Left colon (tissue), 2 donors: Measurements from ENCODE around the gene C6orf136. TPM values are rescaled to one million over a fixed set of nuclear protein-coding genes. Genes with fewer than 3 reads are reported as not detected.
"Not testable (repeated sequence)": the region's sequence is repeated elsewhere in the genome, so short reads cannot be mapped to it uniquely, and the experiment has no call there.

Experiments used
- ATAC-seq: fragments of 200-7000 bp; cut with Tn5 transposase; one replicate; pipeline ENCODE4 v1.9.1; 2020; ENCODE audit warnings: mild to moderate bottlenecking, moderate library complexity
- DNase-seq, 2 donors: peaks; one replicate each; pipeline ENCODE4 v3.0.0-alpha.2; 2020
- intact Hi-C, 2 donors: fragments of 100-400 bp; cut with DNase I in 1 of 2; cut with micrococcal nuclease in 1 of 2; formaldehyde crosslinking; loops; one replicate each; pipeline versions ENCODE4 v1.11.2 to v1.14.0; 2022; cut with DNase I, micrococcal nuclease
- total RNA-seq, 2 donors: library from RNA; stranded (reverse); fragmentation: NEBNext Ultra II Directional; extraction: Animal tissue kit (Norgen Biotek cat#: 25700); gene quantifications; one replicate each; pipeline ENCODE4 v1.2.1, GENCODE V29; 2021
- donor health status: DM: no; HTN: no; CAD: no.
- donor health status: DM: yes; HTN: yes; CAD: no.

Gene C6orf136
- total RNA-seq, 2 donors from 2014 or later: 78.9 to 101 TPM

DNA sequence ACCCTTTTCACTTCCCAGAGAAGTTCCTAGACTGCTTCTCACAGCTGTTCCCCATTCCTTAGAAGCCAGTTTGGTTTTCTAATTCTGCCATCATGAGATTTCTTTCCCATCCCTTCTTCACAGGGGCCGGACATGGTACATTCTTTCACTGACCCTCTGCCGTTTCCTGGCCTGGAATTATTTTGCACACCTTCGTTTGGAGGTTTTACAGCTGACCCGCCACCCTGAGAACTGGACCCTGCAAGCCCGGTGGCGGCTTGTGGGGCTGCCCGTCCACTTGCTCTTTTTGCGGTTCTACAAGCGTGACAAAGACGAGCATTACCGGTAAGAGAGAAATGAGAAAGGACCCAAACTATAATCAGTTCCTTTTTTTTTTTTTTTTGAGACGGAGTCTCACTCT, 4.2 kb downstream of the C6orf136 start:
- DNase-seq: no peak
- intact Hi-C loops: no loop called here
- ATAC-seq: no peak

DNA sequence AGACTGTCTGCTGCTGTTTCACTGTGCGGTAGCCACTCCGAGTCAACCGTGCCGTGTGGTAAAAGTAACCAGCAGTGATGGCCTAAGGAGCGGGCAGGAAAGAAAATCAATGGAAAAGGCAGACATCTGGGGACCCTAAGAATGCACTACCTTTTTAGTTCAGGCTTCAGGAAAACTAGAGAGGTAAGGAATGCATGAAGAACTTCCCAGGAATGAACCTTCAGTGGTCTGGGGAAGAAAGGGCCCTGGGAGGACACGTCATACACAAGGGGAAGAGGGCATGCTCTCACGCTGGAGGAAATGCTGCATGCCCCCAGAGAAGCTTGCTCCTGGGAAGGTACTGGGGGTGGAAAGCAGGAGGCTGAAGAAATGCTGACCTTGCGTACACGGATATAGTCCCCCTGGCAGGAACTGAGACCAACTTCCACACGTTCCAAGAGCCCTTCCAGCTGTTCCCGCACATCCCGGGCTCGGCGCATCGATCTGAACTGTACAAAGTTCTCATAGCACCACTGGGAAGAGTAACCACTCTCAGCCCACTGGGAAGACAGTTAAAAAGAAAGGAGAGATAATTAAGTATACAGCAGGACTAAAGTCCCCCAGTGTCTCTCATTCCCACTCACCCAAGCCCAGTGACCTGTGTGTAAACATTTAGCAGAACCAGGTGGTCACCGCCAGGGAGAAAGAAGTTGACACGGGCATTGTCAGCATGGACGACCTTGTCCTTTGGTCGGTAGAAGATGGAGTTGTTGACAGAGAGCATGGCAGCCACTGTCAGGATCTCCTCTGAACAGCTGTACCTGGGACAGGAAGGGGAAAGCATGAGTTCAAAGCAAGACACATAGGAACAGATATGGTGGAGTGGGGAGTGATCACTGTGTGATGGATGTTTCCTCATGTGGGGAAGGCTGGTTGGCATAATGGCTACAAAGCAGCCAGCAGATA, 8.1 kb downstream of the C6orf136 start:
- ATAC-seq (no peak), DNase-seq (no peak)
- intact Hi-C loops: no loop called here

DNA sequence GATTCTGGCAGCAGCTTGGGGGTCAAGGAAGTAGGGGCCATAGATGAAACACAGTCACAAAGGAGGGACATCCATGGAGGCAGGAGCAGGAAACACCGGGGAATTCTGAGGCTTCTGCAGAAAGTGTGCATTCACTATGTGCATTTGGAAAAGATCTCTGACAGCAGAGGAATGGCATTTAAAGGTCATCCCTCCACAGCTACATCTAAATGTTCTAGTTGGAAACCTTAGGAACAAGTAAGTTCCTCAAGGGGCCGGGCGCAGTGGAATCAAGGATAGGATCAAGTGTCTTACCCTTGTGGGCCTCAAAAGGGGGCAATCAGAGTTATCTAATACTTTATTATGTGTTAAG, 8.8 kb downstream of the C6orf136 start:
- ATAC-seq: no peak
- no peak for DNase-seq
- intact Hi-C loops: no loop called here

DNA sequence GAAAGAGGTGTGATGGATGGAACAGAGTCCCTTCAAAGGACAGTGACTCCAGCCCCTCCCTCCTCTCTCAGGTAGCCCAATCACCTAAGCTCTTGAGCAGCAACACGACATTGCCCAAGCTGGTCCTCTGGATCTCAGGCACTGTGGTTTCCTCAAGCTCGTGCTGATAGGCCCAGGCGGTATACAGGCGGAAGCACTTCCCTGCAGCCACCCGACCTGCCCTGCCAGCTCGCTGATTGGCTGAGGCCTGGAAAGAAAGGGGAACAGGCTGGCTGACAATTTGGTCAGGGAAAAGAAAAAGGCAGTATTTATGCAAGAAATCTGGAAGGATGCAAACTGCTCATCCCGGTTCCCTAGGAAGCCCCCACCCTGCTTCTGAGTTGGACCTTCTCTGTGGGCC, 9.6 kb downstream of the C6orf136 start:
- intact Hi-C loops: no loop called here
- ATAC-seq: no peak
- no peak for DNase-seq

DNA sequence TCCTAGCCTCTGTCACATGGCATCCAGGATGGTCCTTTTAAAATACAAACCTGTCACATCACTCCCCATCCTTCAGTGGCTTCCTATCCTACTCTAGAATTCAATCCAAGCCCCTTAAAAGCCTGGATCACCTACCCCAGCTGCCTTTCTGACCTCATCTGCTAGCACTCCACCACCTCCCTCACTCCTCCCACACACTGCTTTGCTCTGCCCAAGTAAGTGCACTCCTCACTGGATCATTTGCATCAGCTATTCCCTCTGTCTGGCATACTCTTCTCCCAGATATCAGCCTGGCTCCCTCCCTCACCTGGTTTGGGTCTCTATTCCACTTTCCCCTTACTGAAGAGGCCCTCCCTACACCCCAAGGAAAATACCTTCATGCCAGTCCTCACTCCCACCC, 10.5 kb downstream of the C6orf136 start:
- no peak for ATAC-seq
- intact Hi-C loops: no loop called here
- DNase-seq: no peak

DNA sequence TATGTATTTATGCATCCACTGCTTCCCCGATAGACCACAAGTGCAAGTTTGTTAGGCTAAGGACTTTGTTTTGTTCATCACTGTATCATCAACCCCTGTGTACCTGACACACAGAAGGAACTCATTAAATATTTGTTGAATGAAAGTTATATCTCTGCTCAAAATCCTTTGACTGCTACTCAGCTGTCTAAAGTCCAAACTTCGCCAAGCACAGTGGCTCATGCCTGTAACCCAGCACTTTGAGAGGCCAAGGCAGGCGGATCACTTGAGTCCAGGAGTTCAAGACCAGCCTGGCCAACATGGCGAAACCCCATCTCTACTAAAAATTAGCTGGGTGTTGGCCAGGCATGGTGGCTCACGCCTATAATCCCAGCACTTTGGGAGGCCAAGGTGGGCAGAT, 11.0 kb downstream of the C6orf136 start:
- DNase-seq, ATAC-seq, intact Hi-C loops: not testable (repeated sequence)

DNA sequence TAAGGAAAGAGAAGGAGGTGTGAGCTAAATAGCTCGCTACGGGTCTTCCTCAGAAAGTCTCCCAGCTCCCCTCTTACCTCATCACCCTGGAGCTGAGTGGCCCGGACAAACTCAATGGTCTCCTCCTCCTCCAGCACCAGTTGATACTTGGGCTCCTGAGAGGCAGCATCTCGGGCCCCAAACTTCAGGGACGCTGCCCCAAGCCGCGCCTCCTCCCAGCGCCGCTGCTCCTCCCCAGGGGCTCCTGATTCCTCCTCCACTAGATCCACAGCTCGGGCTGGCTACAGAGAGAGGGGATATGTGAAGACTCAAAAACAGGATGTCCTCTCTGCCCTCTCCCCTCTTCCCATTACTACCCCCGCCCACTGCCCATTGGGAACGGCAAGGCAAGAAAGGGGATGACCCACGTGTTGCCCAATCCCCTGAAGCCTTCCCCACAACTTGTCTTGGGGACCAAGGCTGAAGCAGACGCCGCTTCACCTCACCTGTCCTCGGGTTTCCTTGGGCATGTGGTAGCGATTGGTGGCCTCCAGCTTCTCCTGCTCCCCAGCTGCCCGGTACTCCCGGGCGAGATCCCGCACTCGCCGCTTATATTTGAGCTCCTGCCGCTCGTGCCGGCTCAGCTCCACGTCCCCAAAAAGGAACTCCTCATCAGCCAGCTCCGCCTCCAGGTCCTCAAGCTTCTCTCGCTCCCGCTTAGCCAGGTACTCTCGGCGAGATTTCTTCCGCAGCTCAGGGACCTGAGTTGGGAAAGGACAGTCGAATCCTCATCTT, 18.2 kb downstream of the C6orf136 start:
- intact Hi-C loops: no loop called here
- no peak for ATAC-seq

DNA sequence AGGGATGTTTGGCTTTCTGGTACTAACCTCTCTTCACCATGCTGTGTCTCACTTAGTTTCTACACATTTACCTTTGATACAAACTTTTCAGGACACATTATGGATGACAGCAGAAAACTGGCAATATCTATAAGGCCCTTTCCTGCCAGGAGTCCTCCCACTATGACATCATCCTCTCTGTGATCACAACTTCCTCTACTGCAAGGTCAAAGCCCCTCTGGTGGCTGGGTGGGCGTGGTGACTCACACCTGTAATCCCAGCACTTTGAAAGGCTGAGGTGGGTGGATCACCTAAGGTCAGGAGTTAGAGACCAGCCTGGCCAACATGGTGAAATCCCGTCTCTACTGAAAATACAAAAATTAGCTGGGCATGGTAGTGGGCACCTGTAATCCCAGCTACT, 19.4 kb downstream of the C6orf136 start:
- ATAC-seq, intact Hi-C loops, DNase-seq: not testable (repeated sequence)

More for the DNA sequence above, 18.2 kb downstream of the C6orf136 start:
- no peak for DNase-seq

DNA sequence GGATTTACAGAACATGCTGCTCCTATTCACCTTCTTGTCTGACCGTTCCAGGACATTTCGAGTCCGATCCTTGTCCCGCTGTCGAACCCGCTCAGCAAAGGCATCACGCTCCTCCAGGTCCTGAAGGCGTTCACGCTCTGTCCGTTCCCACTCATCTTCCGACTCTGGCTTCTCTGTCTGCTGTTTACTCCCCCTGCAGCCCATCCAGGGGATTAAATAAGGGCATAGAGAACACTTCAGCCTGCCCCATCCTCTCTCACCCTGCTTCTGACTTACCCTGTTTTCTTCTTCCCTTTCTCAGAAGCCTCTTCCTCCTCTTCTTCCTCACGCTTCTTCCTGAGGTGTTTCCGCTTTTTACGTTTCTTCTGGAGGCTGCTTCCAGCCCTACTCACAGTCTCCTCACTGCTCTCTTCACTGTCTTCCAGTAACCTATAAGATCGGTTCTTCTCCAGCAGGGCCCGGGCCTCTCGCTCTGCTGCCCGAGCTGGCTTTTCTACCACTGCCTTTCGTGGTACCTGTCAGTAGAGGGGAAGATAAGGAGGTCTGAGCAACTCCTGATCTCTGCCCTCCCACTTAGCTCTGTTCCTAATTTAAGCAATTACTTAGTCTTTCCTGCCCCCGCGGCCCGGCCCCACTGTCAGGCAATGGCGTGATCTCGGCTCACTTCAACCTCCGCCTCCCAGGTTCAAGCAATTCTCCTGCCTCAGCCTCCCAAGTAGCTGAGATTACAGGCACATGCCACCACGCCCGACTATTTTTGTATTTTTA, 24.0 kb downstream of the C6orf136 start:
- ATAC-seq (no peak), DNase-seq (no peak)
- intact Hi-C loops: loop anchor here in 1 of 2 donors (10.0 kb wide), 1 partner anchor 214 kb away; the partner anchor contains the start of gene DDR1

DNA sequence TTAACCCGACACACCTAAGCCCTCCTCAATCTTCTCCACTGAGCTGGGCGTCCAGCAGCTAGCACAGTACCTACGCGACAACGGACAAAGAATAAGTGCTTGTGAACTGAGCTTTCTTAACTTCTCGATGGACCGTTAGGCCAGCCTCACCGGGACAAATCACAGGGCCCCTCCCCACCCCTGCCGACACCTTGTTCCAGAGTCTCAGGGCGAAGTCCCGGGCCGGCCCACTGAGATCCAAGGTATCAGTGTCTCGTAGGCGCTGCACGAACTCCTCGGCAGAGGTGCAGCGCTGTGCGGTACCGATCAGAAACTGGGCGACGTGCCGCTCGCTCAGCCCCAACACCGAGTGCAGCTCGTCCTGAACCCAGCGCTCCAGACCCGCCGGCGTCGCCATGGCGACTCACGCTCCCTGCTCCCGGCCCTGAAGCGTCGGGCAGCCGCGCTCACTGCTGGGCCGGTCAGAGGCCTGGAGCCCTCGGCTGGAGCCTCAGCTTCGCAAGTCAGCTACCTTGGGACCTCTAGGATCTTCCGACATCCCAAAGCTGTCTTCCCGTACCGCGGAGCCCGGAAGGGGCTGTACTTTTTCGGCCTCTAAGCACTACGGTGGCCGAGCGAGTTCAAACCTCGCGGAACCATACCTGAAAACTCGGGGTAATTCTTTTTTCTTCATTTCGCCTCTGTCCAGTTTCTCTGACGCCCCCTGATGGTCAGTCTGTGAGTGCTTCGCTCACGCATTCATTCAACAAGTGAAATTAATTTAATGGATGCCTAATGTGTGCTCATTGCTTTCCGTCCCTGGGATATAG, 25.7 kb downstream of the C6orf136 start, which contains the start of gene DHX16:
DHX16 (minus strand) TSS at position 562 of the 809 bp plus-strand sequence; CDS start at position 397, 165 bp downstream.
- ATAC-seq: peak; percentile 89
- DNase-seq: peak; percentile 96 to 97
- intact Hi-C loops: loop anchor here in 1 of 2 donors (10.0 kb wide), 1 partner anchor 212 kb away; the partner anchor contains the start of gene DDR1

DNA sequence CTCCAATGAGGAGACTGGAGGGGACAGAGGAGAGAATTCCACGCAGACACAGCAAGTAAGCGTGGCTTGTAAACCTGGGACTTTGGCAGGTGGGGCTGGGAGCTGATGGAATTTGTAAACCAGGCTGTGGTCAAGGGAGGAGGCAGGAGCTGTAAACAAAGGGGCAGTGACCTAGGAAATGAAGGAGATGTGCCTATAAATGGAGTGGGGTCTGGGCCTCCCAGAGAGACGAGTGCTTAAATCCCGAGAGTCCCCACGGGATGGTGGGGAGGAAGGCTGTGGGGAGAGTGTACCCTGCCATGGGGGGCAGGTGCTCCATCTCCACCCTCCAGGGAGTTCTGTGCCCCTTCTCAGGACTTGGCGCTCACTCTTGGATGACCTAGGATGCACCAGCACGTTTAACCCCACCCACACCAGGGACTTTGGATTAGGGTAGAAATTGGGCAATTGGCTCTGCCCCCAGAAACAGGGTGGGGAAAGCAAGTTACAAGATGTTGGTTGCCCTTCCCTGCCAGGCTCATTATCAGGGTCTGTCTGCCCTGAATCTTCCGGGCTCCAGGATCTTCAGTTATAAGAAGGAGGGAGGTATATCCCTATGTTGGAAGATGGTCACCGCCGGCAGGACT, 29.8 kb downstream of the C6orf136 start:
- intact Hi-C loops: loop anchor here (5.0 to 10.0 kb wide), 3 partner anchors 46 to 208 kb away; partner anchors contain the start of genes DDR1 (in 1 of the 2), FLOT1 (in 1 of the 2), IER3 (in 1 of the 2) and TUBB (in 1 of the 2)
- no peak for DNase-seq
- no peak for ATAC-seq

DNA sequence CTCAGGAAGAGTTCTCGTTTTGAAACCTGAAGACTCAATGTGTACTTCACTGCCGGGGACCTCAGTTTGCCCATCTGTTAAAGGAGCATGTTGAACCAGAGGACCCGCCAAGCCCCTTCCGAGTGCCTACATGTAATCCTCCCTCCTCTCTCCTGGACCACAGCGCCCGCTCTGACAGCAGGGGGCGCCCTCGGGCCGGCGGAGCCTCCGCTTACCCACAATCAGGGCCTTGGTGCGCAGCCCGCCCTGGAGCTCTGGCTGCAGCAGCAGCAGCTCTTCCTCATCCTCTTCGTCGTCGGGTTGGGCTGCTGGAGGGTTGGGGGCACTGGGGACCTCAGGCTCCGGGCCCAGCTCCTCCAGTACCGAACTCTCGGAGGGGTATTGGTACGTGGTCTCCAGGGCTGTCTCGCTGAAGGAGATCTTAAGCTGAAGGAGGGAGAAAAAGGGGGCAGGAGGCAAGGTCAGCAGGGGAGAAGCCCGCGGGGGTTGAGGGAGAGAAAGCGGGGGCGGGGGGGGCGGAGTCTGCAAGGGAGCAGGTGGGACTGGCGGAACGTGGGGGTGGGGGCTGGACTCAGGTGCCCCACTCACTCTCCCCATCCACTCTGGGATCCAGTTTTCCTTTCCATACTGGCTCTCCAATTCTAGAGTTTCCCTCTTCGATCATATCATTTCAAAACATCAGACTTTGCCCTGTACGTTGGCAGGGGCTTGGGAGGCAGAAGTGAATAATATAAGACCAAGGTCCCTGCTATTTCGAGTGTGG, 32.2 kb downstream of the C6orf136 start:
- ATAC-seq: peak; percentile 88
- DNase-seq: peak; percentile 83 to 89
- intact Hi-C loops: loop anchor here (2.0 to 10.0 kb wide), 4 partner anchors 43 to 206 kb away; partner anchors contain the start of genes DDR1 (in 1 of the 2), FLOT1 (in 1 of the 2), IER3 (in 1 of the 2) and TUBB (in 1 of the 2)

DNA sequence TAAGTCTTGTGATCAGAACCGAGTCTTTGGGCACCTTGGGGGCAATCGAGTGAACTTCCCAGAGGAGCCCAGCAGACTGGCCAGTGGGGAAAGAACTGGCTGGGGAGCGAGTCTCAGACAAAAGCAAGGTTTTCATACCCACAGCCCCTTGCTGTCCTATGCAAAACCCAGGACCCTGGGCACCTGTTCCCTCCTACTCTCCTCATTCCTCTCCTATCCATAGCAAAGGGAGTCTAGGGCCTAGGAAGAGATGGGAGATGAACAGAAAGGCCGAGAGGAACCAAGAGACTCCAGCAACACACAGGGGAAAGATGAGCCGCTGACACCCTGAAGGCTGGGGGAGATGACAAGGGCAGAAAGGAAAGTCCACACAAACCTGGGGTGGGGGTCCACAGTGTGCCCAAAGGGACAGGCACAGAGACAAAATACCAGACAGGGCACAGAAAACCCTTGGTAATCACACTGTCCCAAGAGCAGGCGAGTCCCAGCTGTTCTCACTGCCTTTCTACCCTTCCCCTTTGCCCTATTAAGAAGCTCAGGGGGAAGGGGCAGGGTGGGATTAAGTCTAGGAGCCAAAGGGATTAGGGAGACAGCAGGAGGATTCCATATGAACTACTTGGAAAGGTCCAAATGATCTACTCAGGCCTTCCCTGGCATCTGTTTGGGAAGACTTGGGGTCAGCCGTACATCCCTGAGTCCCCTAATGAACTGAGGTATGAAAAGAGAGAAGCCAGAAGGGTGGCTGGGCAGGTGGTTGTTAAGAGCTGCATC, 33.0 kb downstream of the C6orf136 start:
- DNase-seq (no peak), ATAC-seq (no peak)
- intact Hi-C loops: loop anchor here (2.0 to 10.0 kb wide), 4 partner anchors 42 to 205 kb away; partner anchors contain the start of genes DDR1 (in 1 of the 2), FLOT1 (in 1 of the 2), IER3 (in 1 of the 2) and TUBB (in 1 of the 2)

DNA sequence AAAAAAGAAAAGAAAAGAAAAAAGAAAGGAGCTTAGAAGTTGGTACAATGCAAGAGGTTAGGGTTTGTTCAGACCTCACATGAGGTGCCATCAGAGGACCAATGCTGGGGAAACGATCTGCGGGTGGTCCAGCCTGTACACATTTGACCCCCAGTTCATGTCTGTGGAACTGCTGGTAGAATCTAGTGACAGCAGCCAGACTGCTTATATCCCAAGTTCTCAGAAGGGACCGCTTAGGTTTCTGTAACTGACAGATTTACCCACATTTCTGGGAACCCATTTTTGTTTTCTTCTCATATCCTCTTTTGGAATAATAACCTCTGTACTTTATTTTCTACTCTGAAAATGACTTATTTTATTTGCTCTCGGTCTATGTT, 34.8 kb downstream of the C6orf136 start:
- intact Hi-C loops: no loop called here
- ATAC-seq: no peak
- DNase-seq: no peak

DNA sequence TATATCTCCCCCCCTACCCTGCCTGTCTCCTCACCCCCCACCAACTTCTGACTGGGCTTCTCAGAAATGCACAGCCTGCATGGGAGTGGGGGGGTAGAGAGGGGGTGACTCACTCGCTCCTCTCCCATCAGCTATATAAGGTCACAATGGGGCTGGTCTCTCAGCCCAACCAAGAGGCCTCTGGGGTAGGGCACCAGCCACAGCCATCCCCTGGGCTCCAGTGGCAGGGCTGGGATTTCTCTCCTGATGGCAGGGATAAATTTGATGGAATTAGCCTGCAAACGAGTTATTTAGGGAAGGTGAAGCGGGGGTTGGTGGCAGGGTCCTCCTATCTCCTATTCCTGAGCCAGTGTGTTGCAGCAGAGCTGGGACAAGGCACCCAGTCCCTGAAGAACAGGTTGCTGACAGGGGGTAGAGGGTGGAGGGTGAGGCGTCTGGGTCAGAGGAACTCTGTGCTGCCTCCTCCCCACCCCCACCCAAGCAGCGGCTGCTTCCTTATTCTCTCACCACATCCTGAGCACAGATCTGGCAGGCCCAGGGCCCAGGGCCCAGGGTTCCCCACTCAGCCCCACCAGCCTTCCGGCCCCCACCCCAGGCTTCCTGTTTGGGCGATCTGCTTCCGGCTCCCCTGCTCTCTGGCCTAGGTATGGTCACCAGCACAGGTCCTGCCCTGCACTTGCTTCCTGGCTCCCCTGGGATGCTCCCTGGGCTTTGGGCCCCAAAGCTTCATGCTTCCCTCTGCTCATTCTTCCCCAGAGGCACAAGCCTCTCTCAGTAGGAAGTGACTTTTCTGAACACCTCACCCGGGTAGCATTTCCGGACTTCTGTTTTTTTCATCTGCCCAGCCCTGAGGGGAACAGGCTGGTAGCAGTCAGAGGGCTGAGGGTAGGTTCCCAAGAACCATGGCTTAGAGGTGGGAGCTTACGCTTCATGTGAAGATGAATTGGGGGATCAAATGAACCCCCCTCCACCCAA, 35.5 kb downstream of the C6orf136 start:
- intact Hi-C loops: no loop called here
- ATAC-seq: peak; percentile 24

More for the DNA sequence above, 35.5 kb downstream of the C6orf136 start:
- DNase-seq: peak; percentile 81 to 87
